ENCODE data around the gene MYL1. TPM values are rescaled to one million over a fixed set of nuclear protein-coding genes. Genes with fewer than 3 reads are reported as not detected.

MYL1 gene
- not detected in 2 replicates for total RNA-seq (2021; fragmentation: NEBNext Ultra II Directional; extraction: Animal tissue kit (Norgen Biotek cat#: 25700))
- polyA plus RNA-seq (2011; rRNA removed), result not detected in 2 replicates
- polyA plus RNA-seq (2011; cell fraction: cytosol; rRNA removed), result not detected
- not detected for polyA plus RNA-seq (2011; cell fraction: nucleus; rRNA removed)
- polyA plus RNA-seq (2012, experiment 1 of 2), result not detected in 4 replicates
- polyA plus RNA-seq (2012, experiment 2 of 2), result not detected
- polyA plus RNA-seq (2013, experiment 1 of 2), result not detected
- polyA plus RNA-seq (2013, experiment 2 of 2), result not detected
- polyA minus RNA-seq (2011; rRNA and poly(A)+ RNA removed), result not detected in 2 replicates
- not detected for polyA minus RNA-seq (2011; cell fraction: cytosol; rRNA and poly(A)+ RNA removed)
- polyA minus RNA-seq (2011; cell fraction: nucleus; rRNA and poly(A)+ RNA removed), result not detected
- long read RNA-seq, experiment 1, result 0 reads
- long read RNA-seq, experiment 2, result 0 reads

DNA sequence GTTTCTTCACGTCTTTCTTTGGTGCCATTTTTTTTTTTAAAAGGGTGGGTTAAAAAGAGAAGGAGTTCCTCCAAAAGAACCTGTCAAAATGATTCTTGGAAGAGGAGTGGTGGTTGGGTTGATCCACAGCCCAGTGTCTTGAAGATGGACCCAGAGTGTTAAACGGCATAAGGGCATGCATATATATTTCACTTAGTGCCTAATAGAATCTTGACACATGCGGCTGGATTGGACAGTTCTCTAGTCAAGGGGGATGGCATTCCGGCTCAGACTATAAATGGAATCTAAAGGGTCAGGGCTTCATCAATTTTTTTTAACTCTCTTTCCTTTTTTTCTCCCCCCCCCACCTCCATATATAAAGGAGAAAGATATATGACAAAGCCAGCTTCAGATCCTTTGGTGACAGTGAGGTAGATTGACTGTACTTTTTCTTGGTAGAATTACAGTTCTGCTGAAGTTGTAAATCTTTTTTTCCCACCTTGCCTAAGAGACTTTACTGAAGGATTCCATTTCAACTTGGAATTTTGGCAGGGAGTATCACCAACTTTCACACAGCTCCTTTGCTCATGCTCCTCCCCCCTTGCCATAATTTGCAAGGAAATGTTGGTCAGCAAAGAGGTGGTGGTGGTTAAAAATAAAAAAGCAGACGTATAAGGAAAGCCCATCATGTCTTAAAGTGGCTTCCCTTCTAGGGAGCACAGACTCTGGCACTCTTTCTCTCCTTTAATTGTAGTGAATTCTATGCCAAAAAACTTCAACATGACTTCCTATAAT, at the start of gene MYL1:
Gene MYL1 (minus strand): TSS at position 160 of the 774 bp plus-strand sequence. CDS start 132 bp downstream, at position 28.
- Histone ChIP-seq H3K4me3 (ENCODE audit: extremely low read depth in 1 of 4, insufficient read depth in 2 of 4, low read depth in 3 of 4, low read length in 4 of 4) (no peak within 1 kb of the TSS), H4K5ac (ENCODE audit: insufficient read length, low read depth, low read length) (no peak within 1 kb of the TSS), H3K23ac (ENCODE audit: insufficient read length) (no peak within 1 kb of the TSS), H3K18ac (ENCODE audit: extremely low read depth, low read length) (no peak within 1 kb of the TSS), H3K27ac (ENCODE audit: low read depth, low read length) (no peak within 1 kb of the TSS), H3K9ac (replicated peaks in 1 of 4; ENCODE audit: extremely low read depth in 1 of 4, low read depth in 3 of 4, low read length in 3 of 4) (no peak within 1 kb of the TSS), H2AFZ (ENCODE audit: low read length) (no peak within 1 kb of the TSS; the same call in 1 of the 2 replicates), H2BK20ac (ENCODE audit: low read length) (no peak within 1 kb of the TSS), H2BK5ac (ENCODE audit: low read depth, low read length) (no peak within 1 kb of the TSS), H3K4me1 (replicated peaks in 1 of 4; ENCODE audit: control insufficient read depth in 3 of 4, insufficient read depth in 4 of 4, low read length in 3 of 4) (no peaks in the 10 kb centered on the region), H2BK15ac (ENCODE audit: low read length) (no peak within 1 kb of the TSS), H2BK120ac (replicated peaks; ENCODE audit: low read depth, low read length) (no peak within 1 kb of the TSS), H3K79me1 (ENCODE audit: low read depth, low read length) (no peaks in the 10 kb centered on the region), H3K36me3 (ENCODE audit: control insufficient read depth in 2 of 4, insufficient read depth in 4 of 4, low read length in 3 of 4) (no peaks in the 10 kb centered on the region), H3K27me3 (replicated peaks in 1 of 4; ENCODE audit: control insufficient read depth in 3 of 4, extremely low read depth in 1 of 4, insufficient read depth in 3 of 4, low read length in 3 of 4) (no peaks in the 10 kb centered on the region), H3K23me2 (ENCODE audit: low read depth, low read length) (no peaks in the 10 kb centered on the region), H4K8ac (ENCODE audit: extremely low read depth, insufficient read depth, low read length) (0 out of 2 replicates have a peak within 1 kb of the TSS, but pooled peaks have one; percentile 35), H3K9me3 (ENCODE audit: insufficient read depth in 2 of 2, low read depth in 1 of 2, low read length in 1 of 2) (no peaks in the 10 kb centered on the region), H2BK12ac (ENCODE audit: low read depth, low read length) (no peak within 1 kb of the TSS), H3K14ac (ENCODE audit: insufficient read length) (no peak within 1 kb of the TSS), H3K56ac (replicated peaks; ENCODE audit: insufficient read length, low read depth, low read length) (no peak within 1 kb of the TSS), H4K91ac (replicated peaks; ENCODE audit: insufficient read length, low read length) (no peak within 1 kb of the TSS), H3K4ac (replicated peaks; ENCODE audit: insufficient read length, low read depth, low read length) (no peak within 1 kb of the TSS), H3K79me2 (ENCODE audit: control insufficient read depth in 1 of 2, insufficient read depth in 2 of 2, low read length in 2 of 2) (no peaks in the 10 kb centered on the region), H3K4me2 (ENCODE audit: insufficient read depth in 1 of 2, low read depth in 2 of 2, low read length in 2 of 2) (no peak within 1 kb of the TSS), H4K20me1 (replicated peaks in 1 of 2; ENCODE audit: control insufficient read depth in 1 of 2, insufficient read depth in 2 of 2, low read length in 2 of 2) (no peaks in the 10 kb centered on the region), H2AK5ac (ENCODE audit: low read depth, low read length) (no peak within 1 kb of the TSS)
- POLR2A ChIA-PET (ENCODE audit: partially characterized antibody), result interaction anchor here (0.6 kb wide), 1 partner anchor 311 kb away, joined by 3 read pairs; no protein-coding TSS in a partner anchor
- CTCF ChIA-PET (ENCODE audit: partially characterized antibody), result no interaction called here
- DNase-seq (ENCODE audit: low read depth in 1 of 2, low spot score in 2 of 2) (no peak), FAIRE-seq (no peak)
- 86% methylated on average over 5 of the region's 5 CpGs; no CpG with 5 or more reads in 1 of the 2 experiments for WGBS, 2 experiments (ENCODE audit: extremely low coverage in 1 of 2, insufficient coverage in 1 of 2, insufficient read length in 1 of 2, insufficient replicate concordance in 2 of 2, low coverage in 1 of 2, low lambda C conversion rate in 2 of 2, missing lambda C conversion rate in 1 of 2)
- no peak for TF ChIP-seq CBX5 (IDR thresholded peaks at IDR 0.05; ENCODE audit: low read depth, low read length)
- no peak for TF ChIP-seq POLR2A (IDR thresholded peaks at IDR 0.05; ENCODE audit: control extremely low read depth in 1 of 2, low read depth in 2 of 2, low read length in 2 of 2)
- no peak for TF ChIP-seq KDM1A (IDR thresholded peaks at IDR 0.05; ENCODE audit: borderline replicate concordance, low read length)
- no peak for TF ChIP-seq USF2 (IDR thresholded peaks at IDR 0.05; ENCODE audit: low read length)
- TF ChIP-seq CTCF (IDR thresholded peaks at IDR 0.05; ENCODE audit: control extremely low read depth in 1 of 3, insufficient read depth in 1 of 3, low read depth in 1 of 3, low read length in 3 of 3), result no peak
- TF ChIP-seq CTBP2 (IDR thresholded peaks at IDR 0.05; ENCODE audit: borderline replicate concordance, insufficient read depth, insufficient read length, low read length), result no peak
- no peak for TF ChIP-seq CEBPB (IDR thresholded peaks at IDR 0.05; ENCODE audit: low read depth, low read length)

Measured in H1 (cell line).